Dedifferentiated amniotic fluid mesenchymal stem cell (primary cell): Measurements from ENCODE around the gene ACD.
"Not testable (repeated sequence)": the region's sequence is repeated elsewhere in the genome, so short reads cannot be mapped to it uniquely, and the experiment has no call there.

ENCODE experiments used
- DNase-seq: peaks from one replicate; pipeline ENCODE4 v3.0.0-alpha.2; 2016; ENCODE audit errors: extremely low spot score

Gene ACD

DNA sequence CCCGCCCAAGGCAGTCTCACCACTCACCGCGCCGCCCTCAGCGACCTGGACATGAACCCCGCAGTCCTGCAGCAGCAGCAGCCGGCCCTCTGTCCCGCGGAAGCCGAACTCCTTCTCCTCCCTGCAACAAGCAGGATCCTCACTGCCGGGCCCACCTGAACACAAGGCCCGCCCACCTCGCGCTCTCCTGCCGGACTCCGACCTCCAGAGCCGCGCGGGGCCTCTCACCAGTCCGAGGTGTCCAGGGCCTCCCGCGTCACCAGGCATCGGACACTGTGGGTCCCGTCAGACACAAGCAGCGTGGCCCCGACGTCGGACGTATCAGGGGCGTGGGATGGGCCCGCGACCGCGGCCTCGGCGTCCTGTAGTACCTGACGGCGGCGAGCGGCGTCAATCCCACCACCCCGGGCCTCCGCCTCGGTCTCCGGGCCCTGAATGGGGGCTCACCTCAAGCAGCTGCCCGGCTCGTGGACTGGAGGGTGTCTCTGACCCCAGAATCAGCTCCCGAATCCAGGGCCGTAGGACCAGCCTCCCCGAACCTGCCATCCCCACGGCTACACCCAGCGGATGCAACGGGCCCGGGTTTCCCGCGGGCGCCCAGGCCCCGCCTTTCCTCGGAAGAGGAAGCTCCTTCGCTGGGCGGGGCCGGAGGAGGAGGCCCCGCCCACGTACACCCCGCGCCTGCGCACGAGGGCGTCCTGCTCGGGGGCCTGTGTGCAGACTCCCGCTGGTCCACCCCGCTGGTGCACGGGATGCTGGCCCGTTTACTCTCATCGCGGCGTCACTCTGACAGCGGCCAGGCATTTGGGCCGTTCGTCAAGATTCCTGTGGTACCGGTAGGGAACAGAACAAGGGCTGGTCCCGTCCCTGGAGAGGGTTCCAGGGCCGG lies at the start of gene ACD:
ACD (minus strand) TSS at position 586 of the 889 bp plus-strand sequence; CDS start at position 546, 40 bp downstream.
- peak; percentile 88 for DNase-seq

DNA sequence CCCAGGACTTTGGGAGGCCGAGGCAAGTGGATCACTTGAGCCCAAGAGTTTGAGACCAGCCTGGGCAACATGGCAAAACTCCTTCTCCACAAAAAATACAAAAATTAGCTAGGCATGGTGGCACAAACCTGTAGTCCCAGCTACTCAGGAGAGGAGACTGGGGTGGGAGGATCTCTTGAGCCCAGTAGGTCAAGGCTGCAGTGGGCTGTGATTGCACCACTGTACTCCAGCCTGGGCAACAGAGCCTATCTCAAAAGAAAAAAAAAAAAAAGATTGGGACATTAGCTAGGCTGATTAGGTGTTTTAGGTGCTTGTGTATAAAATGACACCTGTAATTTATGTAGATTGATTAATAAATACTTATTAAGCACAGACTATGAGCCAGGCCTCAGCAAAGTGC lies 49.0 kb upstream of the ACD start:
- DNase-seq: no peak

DNA sequence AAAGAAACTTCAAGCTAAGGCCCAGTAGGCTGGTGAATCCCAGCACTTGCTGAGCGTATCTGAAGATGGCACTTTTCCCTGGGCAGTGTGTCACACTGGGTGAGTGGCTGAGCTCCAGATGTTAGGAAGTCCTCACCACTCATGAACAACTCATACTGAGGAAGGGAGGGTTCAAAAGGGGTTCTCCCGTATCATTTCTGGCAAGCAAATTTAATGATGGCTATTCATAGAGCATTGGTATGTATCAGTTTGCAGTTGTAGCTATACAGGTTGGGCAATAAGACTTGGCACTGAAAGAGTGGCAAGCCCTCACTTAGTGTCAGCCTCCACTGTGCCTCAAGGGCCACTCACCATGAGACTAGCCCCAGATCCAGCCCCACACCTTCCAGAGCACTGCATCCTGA lies 48.3 kb upstream of the ACD start:
- no peak for DNase-seq

DNA sequence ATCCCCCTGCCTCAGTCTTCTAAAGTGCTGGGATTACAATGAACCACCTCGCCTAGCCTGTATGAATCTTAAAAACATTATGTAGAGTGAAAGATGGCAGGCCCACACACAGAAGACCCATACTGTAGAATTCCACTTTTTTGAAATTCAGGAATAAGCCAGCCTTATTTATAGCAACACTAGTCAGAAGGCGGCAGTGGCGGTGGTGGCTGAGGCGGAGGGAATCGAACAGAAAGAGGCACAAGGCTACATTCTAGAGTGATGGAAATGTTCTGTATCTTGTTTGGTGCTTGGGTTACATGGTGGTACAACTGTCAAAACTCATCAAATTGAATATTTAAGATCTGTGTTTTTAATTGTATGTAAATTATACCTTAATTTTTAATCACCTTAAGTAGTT lies 47.7 kb upstream of the ACD start:
- DNase-seq: no peak

DNA sequence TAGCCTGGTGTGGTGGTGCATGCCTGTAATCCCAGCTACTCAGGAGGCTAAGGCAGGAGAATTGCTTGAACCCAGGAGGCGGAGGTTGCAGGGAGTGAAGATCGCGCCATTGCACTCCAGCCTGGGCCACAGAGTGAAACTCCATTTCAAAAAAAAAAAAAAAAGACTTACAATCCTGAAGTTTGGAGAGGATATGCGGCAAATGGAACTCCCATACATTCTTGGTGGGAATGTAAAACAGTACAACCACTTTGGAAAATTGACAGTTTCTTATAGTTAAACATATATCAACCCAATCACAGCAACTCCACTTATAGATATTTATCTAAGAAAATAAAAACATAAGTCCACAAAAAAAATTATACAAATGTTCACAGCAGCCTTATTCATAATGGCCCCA lies 47.1 kb upstream of the ACD start:
- no peak for DNase-seq

DNA sequence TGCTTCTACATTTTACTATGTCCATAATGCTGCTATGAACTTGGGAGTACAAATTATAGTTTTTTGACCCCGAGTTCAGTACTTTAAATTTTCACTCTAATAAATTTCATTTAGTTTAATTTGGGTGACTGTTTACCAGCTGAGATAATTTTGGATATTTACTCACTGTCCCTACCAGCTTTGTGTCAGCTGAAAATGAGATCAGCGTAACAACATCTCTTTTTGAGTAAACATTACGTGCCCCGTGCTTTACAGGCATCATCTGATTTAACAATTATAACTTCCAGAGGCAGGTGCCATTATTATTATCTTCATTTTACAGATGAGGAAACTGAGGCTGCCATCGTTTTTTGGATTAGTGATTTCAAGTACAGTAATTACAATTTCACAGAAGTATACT lies 44.0 kb upstream of the ACD start:
- no peak for DNase-seq

DNA sequence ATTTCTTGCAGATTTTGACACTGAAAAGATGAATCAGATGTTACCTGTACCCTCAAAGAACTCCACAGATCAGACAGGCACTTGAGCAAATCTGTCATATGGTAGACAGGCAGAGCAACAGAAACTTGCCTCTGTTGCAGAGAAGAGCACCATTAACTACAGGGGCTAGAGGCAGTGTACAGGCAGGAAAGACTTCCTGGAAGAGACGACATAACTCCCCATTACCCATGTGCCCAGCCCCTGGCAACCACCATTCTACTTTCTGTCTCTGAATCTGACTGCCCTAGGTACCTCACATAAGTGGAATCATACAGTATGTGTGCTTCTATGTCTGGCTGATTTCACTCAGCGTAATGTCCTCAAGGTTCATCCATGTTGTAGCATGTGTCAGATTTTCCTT lies 43.6 kb upstream of the ACD start:
- no peak for DNase-seq

DNA sequence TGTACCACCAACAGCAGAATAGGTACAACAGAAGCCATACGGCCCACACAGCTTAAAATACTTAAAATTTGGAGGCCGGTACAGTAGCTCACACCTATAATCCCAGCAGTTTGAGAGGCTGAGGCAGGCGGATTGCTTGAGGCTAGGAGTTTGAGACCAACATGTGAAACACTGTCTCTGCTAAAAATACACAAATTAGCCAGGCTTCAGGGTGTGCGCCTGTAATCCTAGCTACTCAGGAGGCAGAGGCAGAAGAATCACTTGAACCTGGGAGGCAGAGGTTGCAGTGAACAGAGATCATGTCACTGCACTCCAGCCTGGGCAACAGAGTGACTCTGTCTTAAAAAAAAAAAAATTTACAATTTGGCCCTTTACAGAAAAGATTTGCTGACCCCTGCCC lies 42.1 kb upstream of the ACD start:
- DNase-seq: no peak

DNA sequence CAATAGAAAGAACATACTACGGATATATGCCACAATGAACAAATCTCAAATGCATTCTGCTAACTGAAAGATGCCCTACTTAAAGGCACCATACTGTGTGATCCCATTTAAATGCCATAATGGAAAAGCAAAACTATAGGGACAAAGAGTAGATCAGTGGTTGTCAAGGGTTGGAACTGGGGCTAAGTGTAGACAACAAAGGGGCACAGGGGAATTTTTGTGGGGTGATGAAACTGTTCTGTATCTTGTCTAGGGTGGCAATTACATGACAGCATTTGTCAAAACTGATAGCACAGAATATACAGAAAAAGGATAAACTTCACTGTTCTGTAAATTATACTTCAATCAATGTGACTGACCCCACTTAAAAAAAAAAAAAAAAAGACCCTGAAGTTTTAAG lies 41.4 kb upstream of the ACD start:
- no peak for DNase-seq

DNA sequence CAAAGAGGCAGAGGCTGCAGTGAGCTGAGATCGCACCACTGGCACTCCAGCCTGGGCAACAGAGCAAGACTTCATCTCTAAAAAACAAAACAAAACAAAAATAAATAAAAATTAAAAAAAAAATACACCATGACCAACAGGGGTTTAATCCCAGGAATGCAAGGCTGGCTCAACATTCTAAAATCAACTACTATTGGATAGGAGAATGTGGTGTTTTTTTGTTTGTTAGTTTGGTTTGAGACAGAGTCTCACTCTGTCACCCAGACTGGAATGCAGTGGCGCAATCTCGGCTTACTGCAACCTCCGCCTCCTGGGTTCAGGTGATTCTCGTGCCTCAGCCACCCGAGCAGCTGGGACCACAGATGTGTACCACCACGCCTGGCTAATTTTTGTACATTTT lies 39.2 kb upstream of the ACD start:
- no peak for DNase-seq

DNA sequence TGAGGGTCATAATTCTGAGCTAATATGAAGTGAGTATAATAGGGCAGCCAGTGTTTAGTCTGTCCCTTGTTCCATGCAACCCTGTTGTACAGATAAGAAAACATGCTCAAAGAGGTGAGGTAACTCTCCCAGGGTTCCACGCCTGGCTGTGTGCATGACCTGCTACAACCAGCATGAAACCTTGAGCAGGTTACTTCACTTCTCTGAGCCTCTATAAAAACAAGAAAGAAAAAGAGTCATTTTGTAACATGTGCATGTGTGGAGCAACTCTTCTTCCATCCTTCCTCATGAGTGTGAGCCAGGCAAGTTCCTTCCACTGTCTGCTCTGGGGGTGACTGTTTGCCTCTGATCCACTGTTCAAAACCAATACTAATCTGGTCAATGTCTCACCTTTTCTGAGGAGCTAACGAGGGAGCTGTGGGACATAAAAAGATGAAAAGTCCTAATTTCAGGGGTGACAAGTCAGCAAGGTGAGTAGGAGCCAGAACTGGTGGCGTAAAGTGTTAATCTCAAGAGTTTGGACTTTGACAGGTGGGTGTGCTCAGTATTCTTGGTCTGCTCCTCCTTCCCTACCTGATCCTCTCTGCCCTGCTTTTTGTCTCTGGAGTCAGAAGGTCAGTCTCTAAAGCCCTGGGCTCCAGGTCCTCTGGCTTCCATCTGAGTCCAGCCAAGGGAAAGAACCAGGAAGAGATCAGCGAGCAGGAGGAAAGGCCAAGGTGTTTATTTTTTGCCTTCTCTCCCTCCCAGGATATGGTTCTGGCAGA lies 37.5 kb upstream of the ACD start:
- DNase-seq: no peak

DNA sequence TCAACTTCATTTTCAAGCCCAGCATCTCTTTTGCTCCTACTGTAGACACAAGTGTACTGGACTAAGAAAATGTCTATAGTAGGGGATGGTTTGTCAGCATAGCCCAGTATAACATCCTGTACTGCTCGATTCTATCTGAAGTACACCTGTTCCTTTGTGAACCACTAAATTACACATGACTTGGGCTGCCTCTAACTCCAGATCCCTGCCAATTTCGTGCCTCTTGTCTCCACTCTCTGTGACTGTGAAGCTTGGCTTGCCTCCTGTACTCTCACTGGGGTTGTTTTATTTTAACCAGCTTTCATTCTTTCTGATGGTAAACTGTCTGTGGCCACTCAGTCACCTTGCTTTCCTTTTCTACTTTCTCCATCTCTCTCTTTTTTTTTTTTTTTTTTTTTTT lies 34.6 kb upstream of the ACD start:
- no peak for DNase-seq

DNA sequence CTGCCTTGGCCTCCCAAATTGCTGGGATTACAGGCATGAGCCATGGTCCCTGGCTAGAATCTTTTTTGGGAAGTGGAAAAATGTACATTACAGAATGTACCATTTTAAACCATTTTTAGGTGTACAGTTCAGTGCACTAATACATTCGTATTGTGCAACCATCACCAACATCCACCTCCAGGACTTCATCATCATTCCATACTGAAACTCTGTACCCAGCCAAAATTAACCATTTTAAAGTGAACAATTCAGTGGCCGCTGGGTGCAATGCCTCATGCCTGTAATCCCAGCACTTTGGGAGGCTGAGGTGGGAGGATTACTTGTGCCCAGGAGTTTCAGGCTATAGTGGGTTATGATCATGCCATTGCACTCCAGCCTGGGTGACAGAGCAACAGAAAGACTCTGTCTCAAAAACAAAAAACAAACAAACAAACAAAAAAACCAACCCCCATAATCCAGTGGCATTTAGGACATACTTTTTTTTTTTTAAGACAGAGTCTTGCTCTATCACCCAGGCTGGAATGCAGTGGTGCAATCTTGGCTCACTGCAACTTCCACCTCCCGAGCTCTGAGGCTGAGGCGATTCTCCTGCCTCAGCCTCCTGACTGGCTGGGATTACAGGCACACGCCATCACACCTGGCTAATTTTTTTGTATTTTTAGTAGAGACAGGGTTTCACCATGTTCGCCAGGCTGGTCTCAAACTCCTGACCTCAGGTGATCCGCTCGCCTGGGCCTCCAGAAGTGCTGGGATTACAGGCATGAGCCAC lies 33.6 kb upstream of the ACD start:
- DNase-seq: not testable (repeated sequence)

DNA sequence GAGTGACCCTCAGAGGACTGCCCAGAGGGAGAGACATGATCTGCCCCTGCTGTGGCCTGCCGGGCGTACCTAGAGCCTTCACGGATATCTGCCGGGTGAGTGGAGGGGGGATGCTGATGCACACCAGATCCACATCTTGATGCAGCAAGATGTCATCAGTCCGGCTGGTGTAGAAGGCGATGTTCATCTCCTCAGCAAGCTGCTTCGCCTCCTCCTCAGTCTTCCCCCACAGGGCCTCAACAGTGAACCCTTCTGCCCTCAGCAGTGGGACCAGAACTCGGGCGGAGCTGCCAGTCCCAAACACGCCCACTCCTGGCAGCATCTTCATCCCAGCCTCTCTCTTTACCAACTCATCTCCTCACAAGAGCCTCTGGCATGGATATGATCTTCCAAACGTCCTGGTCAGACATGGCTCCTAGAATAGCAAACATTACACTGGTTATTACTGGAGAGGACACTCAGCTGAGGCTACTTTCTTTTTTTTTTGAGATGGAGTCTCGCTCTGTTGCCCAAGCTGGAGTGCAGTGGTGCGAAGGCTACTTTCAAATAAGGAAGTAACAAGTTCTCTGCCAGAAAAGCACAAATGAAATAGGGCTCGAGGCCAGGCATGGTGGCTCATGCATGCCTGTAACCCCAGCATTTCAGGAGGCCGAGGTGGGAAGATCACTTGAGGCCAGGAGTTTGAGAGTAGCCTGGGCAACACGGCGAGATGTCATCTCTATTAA lies 25.5 kb upstream of the ACD start:
- DNase-seq: no peak

DNA sequence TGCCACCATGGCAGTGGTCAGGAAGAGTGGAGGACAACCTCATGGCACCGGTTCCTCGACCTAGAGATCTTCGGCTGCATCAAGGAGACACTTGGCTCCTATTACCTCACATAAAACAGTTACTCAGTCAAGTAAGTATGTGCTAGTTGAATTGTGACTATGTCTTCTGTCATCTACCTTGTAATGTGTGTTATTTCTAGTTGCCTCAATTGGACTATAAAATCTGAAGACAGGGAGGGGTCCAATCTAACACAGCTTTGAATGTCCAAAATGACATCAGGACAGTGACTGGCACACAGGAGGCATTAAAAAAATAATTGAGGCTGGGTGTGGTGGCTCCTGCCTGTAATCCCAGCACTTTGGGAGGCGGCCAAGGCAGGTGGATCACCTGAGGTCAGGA lies 23.7 kb upstream of the ACD start:
- DNase-seq: no peak

DNA sequence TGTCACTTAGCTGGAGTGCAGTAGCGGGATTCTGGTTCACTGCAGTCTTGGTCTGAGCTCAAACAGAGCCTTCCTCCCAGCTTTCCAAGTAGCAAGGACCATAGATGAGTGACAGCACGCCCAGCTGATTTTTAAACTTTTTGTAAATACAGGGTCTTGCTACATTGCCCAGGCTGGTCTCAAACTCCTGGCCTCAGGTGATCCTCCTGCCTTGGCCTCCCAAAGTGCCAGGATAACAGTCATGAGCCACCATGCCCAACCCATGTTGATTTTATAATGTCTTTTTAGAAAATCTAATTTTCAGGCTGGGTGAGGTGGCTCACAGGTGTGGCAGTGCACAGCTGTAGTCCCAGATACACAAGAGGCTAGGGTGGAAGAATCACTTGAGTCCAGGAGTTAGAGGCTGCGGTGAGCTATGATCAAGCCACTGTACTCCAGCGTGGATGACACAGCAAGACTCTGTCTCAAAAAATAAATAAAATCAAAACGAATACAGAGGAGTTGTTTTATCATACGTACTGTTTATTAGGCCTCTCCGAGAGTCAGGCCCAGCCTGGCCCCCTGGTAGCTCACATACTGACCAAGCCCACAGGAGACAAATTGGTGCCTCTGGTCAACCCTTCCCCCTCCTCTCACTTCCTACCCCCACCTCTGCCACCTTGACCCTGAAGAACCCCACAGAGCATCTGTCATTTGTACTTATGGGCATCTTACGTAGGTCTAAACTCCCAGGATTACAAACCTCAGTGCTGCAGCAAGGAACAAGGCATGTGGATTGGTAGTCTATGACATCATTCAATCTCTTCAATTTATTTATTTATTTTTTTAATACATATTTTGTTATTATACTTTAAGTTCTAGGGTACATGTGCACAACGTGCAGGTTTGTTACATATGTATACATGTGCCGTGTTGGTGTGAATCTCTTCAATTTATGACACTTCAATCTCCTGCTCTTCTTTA lies 20.2 kb upstream of the ACD start:
- DNase-seq: no peak

DNA sequence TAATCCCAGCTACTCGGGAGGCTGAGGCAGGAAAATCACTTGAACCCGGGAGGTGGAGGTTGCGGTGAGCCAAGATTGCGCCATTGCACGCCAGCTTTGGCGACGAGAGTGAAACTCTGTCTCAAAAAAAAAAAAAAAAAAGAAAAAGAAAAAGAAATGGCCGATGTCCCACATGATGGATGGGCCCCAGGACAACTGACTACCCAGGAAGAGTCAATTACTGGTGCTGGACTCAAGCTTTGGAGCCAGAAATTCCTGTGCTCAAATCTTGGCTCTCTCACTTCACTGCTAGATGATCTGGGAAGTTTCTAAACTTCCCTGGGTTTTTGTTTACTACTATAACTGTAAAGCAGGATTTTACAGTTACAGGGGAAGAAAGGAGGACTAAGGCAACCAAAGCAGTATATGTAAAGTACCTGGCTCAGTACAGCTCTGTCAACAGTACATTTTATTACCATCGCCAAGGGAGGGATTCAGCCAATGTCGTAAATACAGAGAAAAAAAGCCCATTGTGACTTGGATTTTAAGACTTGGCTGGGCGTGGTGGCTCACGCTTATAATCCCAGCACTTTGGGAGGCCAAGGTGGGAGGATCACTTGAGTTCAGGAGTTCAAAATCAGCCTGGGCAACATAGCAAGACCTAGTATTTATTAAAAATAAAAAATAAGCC lies 18.4 kb upstream of the ACD start:
- no peak for DNase-seq

DNA sequence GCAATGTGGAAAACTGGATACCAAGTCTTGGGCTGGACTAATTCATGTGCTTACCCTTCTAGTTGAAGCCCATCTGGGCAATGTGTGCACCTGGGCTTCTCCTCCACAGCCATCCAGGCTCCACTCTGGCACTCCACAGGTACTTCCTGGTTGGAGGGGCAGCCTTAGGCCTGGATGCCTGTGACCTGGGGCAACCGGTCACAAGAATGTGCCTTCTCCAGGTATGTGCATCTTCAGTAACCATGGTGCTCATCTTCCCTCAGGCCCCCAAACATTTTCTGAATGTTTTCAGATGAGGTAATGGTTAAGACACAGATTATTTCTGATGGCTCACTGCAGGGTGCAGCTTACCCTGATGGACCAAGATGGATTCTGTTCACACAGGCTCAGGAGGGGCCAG lies 17.7 kb upstream of the ACD start:
- no peak for DNase-seq

DNA sequence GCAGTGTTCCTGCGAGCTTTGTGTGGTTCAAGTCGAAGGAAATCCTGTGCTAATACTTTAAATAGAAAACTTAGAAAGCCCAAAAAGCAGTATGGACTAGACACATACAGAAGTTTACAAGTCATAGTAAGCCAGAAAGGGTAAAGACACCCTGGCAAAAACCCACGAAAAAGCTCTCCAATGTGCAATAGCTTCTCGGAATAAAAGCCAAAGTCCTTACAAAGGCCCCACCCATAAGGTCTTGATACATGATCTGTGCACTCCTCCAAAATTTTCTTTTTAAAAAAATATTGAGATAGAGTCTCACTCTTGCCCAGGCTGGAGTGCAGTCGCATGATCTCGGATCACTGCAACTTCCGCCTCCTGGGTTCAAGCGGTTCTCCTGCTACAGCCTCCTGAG lies 16.9 kb upstream of the ACD start:
- DNase-seq: no peak

DNA sequence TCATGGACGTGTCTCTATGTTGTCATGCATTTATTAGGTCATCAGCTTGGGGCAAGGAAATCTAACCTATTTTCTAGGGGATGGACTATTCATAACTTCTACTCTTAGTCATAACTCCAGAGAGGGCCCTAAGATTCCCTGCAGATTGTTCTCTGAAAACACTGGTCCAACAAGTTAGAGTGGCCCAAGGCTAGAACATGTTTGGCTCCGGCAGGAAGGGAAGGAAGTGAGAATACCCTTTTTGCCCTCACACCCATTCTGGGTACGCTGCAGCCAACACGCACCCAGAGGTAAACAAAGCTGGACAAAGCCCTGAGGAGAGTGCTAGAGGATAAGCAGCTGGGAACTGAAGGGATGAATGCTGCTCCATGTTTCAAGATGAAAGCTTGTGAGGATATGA lies 16.5 kb upstream of the ACD start:
- no peak for DNase-seq
